ENCODE results near the gene CARMIL1. TPM values are rescaled to one million over a fixed set of nuclear protein-coding genes. Genes with fewer than 3 reads are reported as not detected.
A peak's percentile ranks its signal among the peaks of the same experiment; 100 is the strongest.

Gene CARMIL1
- total RNA-seq, 2 experiments from 2014 or later = 3.6 to 4.1 TPM

DNA sequence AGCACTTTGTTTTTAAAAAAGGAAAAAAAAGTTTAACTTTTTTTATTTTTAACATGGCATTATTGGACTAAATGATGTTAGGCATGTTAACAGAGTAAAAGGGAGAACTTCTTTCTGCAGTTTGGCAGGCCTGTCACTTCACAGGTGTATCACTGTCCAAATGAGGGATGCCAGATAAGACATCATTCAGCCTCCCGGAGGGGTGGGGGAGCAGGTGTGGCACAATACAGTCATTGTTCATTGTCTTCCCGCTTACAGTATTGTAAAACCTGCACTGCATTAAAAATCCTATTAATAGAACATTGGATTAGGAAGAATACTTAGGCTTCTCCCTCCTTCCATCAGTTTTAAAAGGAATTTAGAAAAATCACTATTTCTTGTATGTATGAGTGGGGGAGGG is 80.7 kb downstream of the CARMIL1 start:
- H3K4me1 Mint-ChIP-seq (ENCODE audit: low read depth) = peaks cover 12% of the 10 kb centered on the region
- H3K9me3 Mint-ChIP-seq = no peaks in the 10 kb centered on the region
- no peak overlapping the region for H3K27ac Mint-ChIP-seq
- POLR2A ChIA-PET = no interaction called here
- ATAC-seq (no peak), DNase-seq (no peak)
- H3K27me3 Mint-ChIP-seq = no peaks in the 10 kb centered on the region
- no peaks in the 10 kb centered on the region for H3K36me3 Mint-ChIP-seq (ENCODE audit: low read depth)
- no peak overlapping the region for H3K4me3 Mint-ChIP-seq
- TF ChIP-seq, protein P1, sequence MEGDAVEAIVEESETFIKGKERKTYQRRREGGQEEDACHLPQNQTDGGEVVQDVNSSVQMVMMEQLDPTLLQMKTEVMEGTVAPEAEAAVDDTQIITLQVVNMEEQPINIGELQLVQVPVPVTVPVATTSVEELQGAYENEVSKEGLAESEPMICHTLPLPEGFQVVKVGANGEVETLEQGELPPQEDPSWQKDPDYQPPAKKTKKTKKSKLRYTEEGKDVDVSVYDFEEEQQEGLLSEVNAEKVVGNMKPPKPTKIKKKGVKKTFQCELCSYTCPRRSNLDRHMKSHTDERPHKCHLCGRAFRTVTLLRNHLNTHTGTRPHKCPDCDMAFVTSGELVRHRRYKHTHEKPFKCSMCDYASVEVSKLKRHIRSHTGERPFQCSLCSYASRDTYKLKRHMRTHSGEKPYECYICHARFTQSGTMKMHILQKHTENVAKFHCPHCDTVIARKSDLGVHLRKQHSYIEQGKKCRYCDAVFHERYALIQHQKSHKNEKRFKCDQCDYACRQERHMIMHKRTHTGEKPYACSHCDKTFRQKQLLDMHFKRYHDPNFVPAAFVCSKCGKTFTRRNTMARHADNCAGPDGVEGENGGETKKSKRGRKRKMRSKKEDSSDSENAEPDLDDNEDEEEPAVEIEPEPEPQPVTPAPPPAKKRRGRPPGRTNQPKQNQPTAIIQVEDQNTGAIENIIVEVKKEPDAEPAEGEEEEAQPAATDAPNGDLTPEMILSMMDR (IDR thresholded peaks at IDR 0.05) = no peak
- CTCF ChIA-PET = no interaction called here
- intact Hi-C loops (cut with micrococcal nuclease) = no loop called here

DNA sequence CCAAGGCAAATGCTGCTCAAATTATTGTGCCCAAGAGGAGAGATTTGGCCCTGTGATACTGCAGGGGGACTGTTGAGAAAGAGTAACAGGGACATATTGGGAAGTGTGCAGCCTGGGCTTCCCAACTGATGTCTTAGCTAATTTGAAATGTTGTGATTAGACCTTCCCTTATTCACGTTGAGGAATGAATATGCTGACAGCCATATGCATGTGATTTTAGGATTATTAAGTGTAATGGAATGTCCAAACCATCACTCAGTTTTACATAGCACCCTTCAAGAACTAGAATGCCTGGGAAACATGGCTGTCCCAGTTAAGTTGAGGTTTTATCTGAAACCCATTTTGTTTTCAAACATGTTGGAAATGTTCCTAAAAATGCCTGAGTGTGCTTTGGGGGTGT is 81.4 kb downstream of the CARMIL1 start:
- intact Hi-C loops (cut with micrococcal nuclease) = no loop called here
- Mint-ChIP-seq H3K36me3 (ENCODE audit: low read depth) (no peaks in the 10 kb centered on the region), H3K27ac (no peak overlapping the region), H3K4me3 (no peak overlapping the region), H3K4me1 (ENCODE audit: low read depth) (peaks cover 12% of the 10 kb centered on the region), H3K9me3 (no peaks in the 10 kb centered on the region), H3K27me3 (no peaks in the 10 kb centered on the region)
- DNase-seq (no peak), ATAC-seq (no peak)
- ChIA-PET CTCF (no interaction called here), POLR2A (no interaction called here)
- TF ChIP-seq, protein P1 (IDR thresholded peaks at IDR 0.05) = no peak

DNA sequence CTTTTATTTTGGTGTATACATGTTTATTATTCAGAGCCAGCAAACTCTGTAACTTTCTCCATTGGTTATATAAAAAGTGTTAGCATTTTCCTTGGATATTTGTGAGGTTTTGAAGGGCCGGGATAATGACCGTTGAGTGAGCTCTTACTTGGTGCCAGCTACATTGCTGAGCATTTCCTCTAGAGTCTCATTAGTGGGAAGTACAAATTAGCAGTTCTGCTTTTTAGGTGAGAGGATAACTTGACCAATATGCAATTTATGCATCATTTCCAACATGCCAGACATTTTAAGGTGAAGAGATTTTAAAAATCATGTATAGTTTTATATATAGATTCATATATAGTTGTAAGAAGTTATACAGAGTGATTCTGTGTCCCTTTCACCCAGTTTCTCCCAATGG is 84.3 kb downstream of the CARMIL1 start:
- Mint-ChIP-seq H3K27ac (no peak overlapping the region), H3K4me3 (no peak overlapping the region), H3K36me3 (ENCODE audit: low read depth) (no peaks in the 10 kb centered on the region), H3K9me3 (no peaks in the 10 kb centered on the region), H3K4me1 (ENCODE audit: low read depth) (peaks cover 35% of the 10 kb centered on the region), H3K27me3 (no peaks in the 10 kb centered on the region)
- no peak for ATAC-seq
- ChIA-PET CTCF (interaction anchor here (1.0 kb wide), 1 partner anchor 22 kb away, joined by 4 read pairs; no protein-coding TSS in a partner anchor), POLR2A (no interaction called here)
- intact Hi-C loops (cut with micrococcal nuclease) = no loop called here
- TF ChIP-seq, protein P1 (IDR thresholded peaks at IDR 0.05) = no peak
- DNase-seq = no peak

DNA sequence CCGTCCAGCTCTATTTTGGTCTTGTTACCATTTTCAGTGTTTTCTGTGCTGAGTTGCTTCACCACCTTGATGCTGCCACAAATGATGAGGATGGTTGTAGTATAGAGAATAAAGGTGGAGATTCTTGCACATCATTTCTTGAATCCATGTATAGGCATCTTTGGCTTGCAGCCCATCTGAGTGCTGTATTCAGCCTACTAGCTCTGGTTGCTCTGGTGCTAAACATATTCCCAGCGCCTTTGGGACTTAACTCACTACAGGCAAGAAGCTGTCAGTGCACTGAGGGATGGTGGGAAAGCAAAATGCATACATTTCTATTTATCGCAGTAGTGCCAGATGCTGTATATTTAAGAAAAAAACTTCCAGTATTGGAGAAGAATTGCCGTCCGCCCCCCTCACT is 86.0 kb downstream of the CARMIL1 start:
- Mint-ChIP-seq H3K27me3 (no peaks in the 10 kb centered on the region), H3K36me3 (ENCODE audit: low read depth) (no peaks in the 10 kb centered on the region), H3K9me3 (no peaks in the 10 kb centered on the region), H3K4me1 (ENCODE audit: low read depth) (peaks cover 46% of the 10 kb centered on the region), H3K27ac (no peak overlapping the region), H3K4me3 (no peak overlapping the region)
- DNase-seq = no peak
- ATAC-seq = no peak
- CTCF ChIA-PET = interaction anchor here (1.6 to 3.0 kb wide), 4 partner anchors 12 to 125 kb away, joined by 3 to 12 read pairs (median 6); no protein-coding TSS in a partner anchor
- TF ChIP-seq, protein P1 (IDR thresholded peaks at IDR 0.05) = no peak
- POLR2A ChIA-PET = interaction anchor here (1.0 kb wide), 1 partner anchor 19 kb away, joined by 3 read pairs; no protein-coding TSS in a partner anchor
- intact Hi-C loops (cut with micrococcal nuclease) = loop anchor here (5.0 kb wide), 1 partner anchor 88 kb away; the partner anchor contains the start of gene CARMIL1

DNA sequence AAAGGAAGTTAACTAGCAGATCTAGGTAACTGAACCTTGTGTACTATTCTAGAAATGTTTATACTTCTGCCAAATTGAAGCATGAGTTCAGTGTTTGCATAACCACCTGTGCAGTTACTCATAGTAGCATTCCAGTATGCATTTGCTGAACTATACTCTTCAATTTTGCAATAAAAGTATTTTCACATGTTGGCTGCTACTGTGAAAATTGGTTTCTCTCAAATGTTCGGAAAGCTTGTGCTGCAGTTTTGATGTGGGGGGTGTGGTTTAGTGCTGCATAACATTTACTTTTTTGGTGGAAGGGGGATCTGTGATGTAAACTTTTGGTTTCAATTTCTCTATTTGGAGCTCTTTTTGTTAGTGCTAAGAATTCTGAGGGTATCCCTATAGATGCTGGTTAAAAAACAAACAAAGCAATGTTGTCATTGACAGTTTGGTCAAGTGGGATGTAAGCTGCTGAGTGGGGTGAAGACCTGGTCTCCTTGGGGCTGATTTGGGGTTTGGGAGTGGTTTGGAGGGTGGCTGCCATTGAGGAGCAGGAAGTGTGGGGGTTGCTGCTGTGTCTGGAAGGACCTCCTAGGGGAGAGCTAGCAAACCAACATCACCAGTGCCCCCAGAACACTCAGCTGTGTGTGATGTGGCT is 87.8 kb downstream of the CARMIL1 start:
- ATAC-seq = peak; percentile 59
- Mint-ChIP-seq H3K4me1 (ENCODE audit: low read depth) (peaks cover 62% of the 10 kb centered on the region), H3K36me3 (ENCODE audit: low read depth) (no peaks in the 10 kb centered on the region), H3K27me3 (no peaks in the 10 kb centered on the region), H3K9me3 (peaks cover under 1% of the 10 kb centered on the region), H3K4me3 (peak overlapping the region; percentile 71), H3K27ac (peak overlapping the region; percentile 86)
- intact Hi-C loops (cut with micrococcal nuclease) = loop anchor here (5.0 kb wide), 1 partner anchor 90 kb away; the partner anchor contains the start of gene CARMIL1
- peak; percentile 66 for DNase-seq
- ChIA-PET CTCF (interaction anchor here (0.9 to 3.0 kb wide), 7 partner anchors 10 to 189 kb away, joined by 4 to 12 read pairs (median 5); partner anchors contain the start of gene CARMIL1), POLR2A (interaction anchor here (0.6 to 0.9 kb wide), 2 partner anchors 88 to 97 kb away, joined by 3 read pairs; partner anchors contain the start of gene CARMIL1)
- TF ChIP-seq, protein P1 (IDR thresholded peaks at IDR 0.05) = no peak

Data from activated CD8-positive, alpha-beta T cell treated with anti-CD3 and anti-CD28 coated beads for 36 hours (primary cell).